K562 (cell line): ENCODE measurements around the gene ZNF835. TPM values are rescaled to one million over a fixed set of nuclear protein-coding genes. Genes with fewer than 3 reads are reported as not detected.

Experiments used
- ATAC-seq: fragments of 200-7000 bp; cut with Tn5 transposase; 3 replicates; pipeline ENCODE4 v1.9.1; 2020; ENCODE audit warnings: moderate library complexity
- BruUV-seq: library from RNA; stranded (reverse); fragments of 400-500 nt; replicated peaks from 2 replicates; lab custom pipeline; 2021; lab: Mats Ljungman, UMichigan
- CTCF ChIA-PET: fragments of 300-600 bp; formaldehyde crosslinking; extraction: SDS; loops from one replicate; lab custom pipeline; 2021; ENCODE audit warnings: low intra/inter-chr PET ratio; lab: Yijun Ruan, JAX
- POLR2A ChIA-PET: fragments of 300-600, 350-650 bp; sonication (Branson Sonifier 250); formaldehyde crosslinking; extraction: SDS; loops from one replicate; lab custom pipeline; 2021; ENCODE audit warnings: antibody characterized with exemption, inconsistent platforms; lab: Yijun Ruan, JAX
- DNase-seq, 4 experiments: peaks; one replicate each; pipeline versions ENCODE4 v3.0.0 to v3.0.0-alpha.2; 2011 to 2018; ENCODE audit warnings: low spot score in 3 of 4, mixed read lengths in 3 of 4; ENCODE audit errors: extremely low read depth in 1 of 4
- FAIRE-seq: peaks from 2 replicates; lab custom pipeline; 2011; peaks lifted over from hg19 to GRCh38; lab: Jason Lieb, UNC
- H2AFZ ChIP-seq: 2 replicates; pipeline ENCODE4 v1.6.0; 2011; ENCODE audit warnings: low read depth, low read length, control low read depth, inconsistent platforms
- H3K27ac ChIP-seq: fragments of 200-600 bp; 3 replicates; pipeline ENCODE4 v1.8.0; 2011; ENCODE audit warnings: low read depth, mild to moderate bottlenecking, control low read depth, inconsistent platforms, low read length, moderate library complexity, mixed read lengths; ENCODE audit errors: extremely low read depth
- H3K27me3 ChIP-seq, 2 experiments: fragments of 300-600 bp in 1 of 2; 2 replicates in 1 of 2; 3 replicates in 1 of 2; pipeline versions ENCODE4 v1.6.0 to v1.8.0; 2011; ENCODE audit warnings: inconsistent platforms in 2 of 2, low read length in 2 of 2, mild to moderate bottlenecking in 1 of 2, mixed read lengths in 1 of 2, moderate library complexity in 1 of 2; ENCODE audit not compliant: control insufficient read depth in 2 of 2, insufficient read depth in 2 of 2
- H3K36me3 ChIP-seq: fragments of 300-600 bp; 3 replicates; pipeline ENCODE4 v1.8.0; 2011; ENCODE audit warnings: mild to moderate bottlenecking, low read length, inconsistent platforms; ENCODE audit not compliant: control insufficient read depth, insufficient read depth
- H3K4me1 ChIP-seq, 2 experiments: fragments of 200-600 bp in 1 of 2; replicated peaks in 1 of 2; 2 replicates in 1 of 2; 3 replicates in 1 of 2; pipeline versions ENCODE4 v1.5.1 to v1.8.0; 2011; ENCODE audit warnings: inconsistent platforms in 2 of 2, low read length in 2 of 2, mild to moderate bottlenecking in 1 of 2, mixed read lengths in 1 of 2, moderate library complexity in 1 of 2; ENCODE audit not compliant: control insufficient read depth in 2 of 2, insufficient read depth in 2 of 2
- H3K4me2 ChIP-seq: 2 replicates; pipeline ENCODE4 v1.6.1; 2011; ENCODE audit warnings: low read length, control low read depth, inconsistent platforms, mixed read lengths; ENCODE audit not compliant: insufficient read depth
- H3K4me3 ChIP-seq: fragments of 200-600 bp; sonication (generic), shearing (Covaris generic); 2 replicates; pipeline ENCODE4 v1.5.1; 2016; ENCODE audit warnings: control low read depth, inconsistent platforms
- H3K79me2 ChIP-seq: fragments of 200-600 bp; 3 replicates; pipeline ENCODE4 v1.8.0; 2011; ENCODE audit warnings: low read length, inconsistent platforms; ENCODE audit not compliant: control insufficient read depth, insufficient read depth
- H3K9ac ChIP-seq, 2 experiments: 2 replicates each; pipeline versions ENCODE4 v1.6.0 to v1.6.1; 2011; ENCODE audit warnings: low read depth in 2 of 2, low read length in 2 of 2, control low read depth in 1 of 2, inconsistent platforms in 1 of 2, mild to moderate bottlenecking in 1 of 2, mixed read lengths in 1 of 2; ENCODE audit not compliant: insufficient read depth in 1 of 2
- H3K9me1 ChIP-seq: one replicate; pipeline ENCODE4 v1.6.0; 2011; ENCODE audit warnings: inconsistent platforms, mild to moderate bottlenecking, low read length, moderate library complexity; ENCODE audit not compliant: control insufficient read depth, insufficient read depth
- H3K9me3 ChIP-seq: replicated peaks from 2 replicates; pipeline ENCODE4 v1.5.1; 2011; ENCODE audit warnings: low read depth, low read length, inconsistent platforms; ENCODE audit not compliant: control insufficient read depth, insufficient read depth
- H4K20me1 ChIP-seq: replicated peaks from 2 replicates; pipeline ENCODE4 v1.6.1; 2011; ENCODE audit warnings: low read length, inconsistent platforms, mixed read lengths; ENCODE audit not compliant: control insufficient read depth, insufficient read depth
- HDAC8 ChIP-seq: fragments of 450-650 bp; IDR thresholded peaks from 2 replicates; pipeline ENCODE4 v1.6.1; 2016; ENCODE audit warnings: mild to moderate bottlenecking, missing genetic modification characterization, moderate library complexity, missing compliant biosample characterization
- SMAD2 ChIP-seq: fragments of 150-350 bp; IDR thresholded peaks from 2 replicates; pipeline ENCODE4 v1.6.1; 2014; ENCODE audit warnings: low read depth, mild to moderate bottlenecking, low read length
- WGBS: fragments of 100-300 bp; shearing (Covaris generic); methylation state at CpG from one replicate; pipeline ENCODE4 v1.1.6; 2016; ENCODE audit warnings: low coverage, mixed read lengths; ENCODE audit not compliant: insufficient coverage; ENCODE audit errors: missing lambda C conversion rate; 5-methylcytosine and 5-hydroxymethylcytosine counted together
- in situ Hi-C: fragments of 300-500 bp; cut with MboI; formaldehyde crosslinking; loops from 4 replicates; pipeline ENCODE4 v1.15.0; 2018; ENCODE audit warnings: inconsistent platforms, mixed read lengths
- intact Hi-C: fragments of 100-400 bp; cut with micrococcal nuclease; formaldehyde crosslinking; loops from 2 replicates; pipeline ENCODE4 v1.14.2; 2022
- polyA plus RNA-seq, 8 experiments: library from polyadenylated mRNA; depleted of rRNA in 4 of 8; stranded (reverse) in 5 of 8; unstranded in 3 of 8; fragments of >200 nt; fragmentation: Nextera tagmentation in 2 of 8; fragmentation: Illumina TruSeq in 1 of 8; extraction: Ambion mirVana in 2 of 8; extraction: Trizol in 1 of 8; gene quantifications; 2 replicates each; pipeline versions ENCODE4 v1.2.1 to v1.2.3, GENCODE V29; 2011 to 2014; ENCODE audit warnings: inconsistent platforms in 1 of 8, missing spikeins in 1 of 8
- total RNA-seq, 7 experiments: library from RNA; depleted of rRNA in 6 of 7; stranded (reverse); fragments of >200 nt in 6 of 7; fragmentation: Illumina TruSeq in 2 of 7; extraction: Trizol in 2 of 7; gene quantifications; 2 replicates each; pipeline versions ENCODE4 v1.2.1 to v1.2.3, GENCODE V29; 2011 to 2021; ENCODE audit warnings: low replicate concordance in 1 of 7
- TF ChIP-seq, protein P1 (sequence below), 2 experiments: fragments of 450-650 bp; formaldehyde crosslinking in 1 of 2; IDR thresholded peaks; 2 replicates each; pipeline versions ENCODE4 v1.4.0 to v1.6.1; 2014 to 2020; ENCODE audit warnings: mild to moderate bottlenecking in 2 of 2, borderline replicate concordance in 1 of 2, low read depth in 1 of 2

The ZNF835 gene
- total and polyA plus RNA-seq, 9 of the 15 experiments (the other 6 are each of a cell fraction or from before 2014, with no cell fraction given) = not detected

DNA sequence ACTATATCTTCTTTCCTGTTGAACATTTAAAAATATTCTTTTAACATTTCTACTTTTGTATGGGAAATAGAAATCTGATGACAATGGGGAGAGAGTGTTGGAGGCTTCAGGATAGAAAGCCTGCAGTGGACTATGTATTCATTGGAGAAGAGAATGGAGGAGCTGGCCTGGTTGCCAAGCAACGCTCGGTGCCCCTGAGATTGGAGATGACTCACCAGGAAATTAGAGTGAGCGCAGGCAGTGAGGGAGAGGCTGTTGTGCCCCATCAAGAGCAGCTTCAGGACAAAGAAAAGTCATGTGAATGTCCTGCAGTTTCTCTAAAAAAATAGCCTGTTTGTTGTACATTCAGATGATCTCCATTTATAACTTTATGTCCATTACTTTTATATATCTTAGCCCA is 48.7 kb upstream of the ZNF835 start (continued):
- no peak for TF ChIP-seq SMAD2

DNA sequence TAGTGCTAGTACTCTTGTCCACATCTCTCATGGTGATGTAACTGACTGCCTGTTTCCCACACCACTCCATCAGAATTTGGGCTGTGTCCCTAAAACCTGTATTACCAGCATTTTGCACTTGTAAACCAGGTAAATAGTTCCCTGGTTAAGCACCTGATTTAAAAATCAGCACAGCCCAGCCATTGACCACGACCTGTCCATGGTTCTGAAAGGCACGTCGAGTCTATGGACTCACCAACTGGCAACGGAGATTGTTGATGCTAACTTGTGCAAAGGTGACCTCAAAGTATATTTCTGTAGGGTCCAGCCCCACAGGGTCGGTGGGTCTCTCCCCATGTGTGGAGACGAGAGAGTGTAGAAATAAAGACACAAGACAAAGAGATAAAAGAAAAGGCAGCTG is 46.7 kb upstream of the ZNF835 start:
- FAIRE-seq = no peak
- no peak overlapping the region for H3K4me2 ChIP-seq
- no peak overlapping the region for H3K4me3 ChIP-seq
- no peak for TF ChIP-seq HDAC8 (tag)
- TF ChIP-seq, protein P1, sequence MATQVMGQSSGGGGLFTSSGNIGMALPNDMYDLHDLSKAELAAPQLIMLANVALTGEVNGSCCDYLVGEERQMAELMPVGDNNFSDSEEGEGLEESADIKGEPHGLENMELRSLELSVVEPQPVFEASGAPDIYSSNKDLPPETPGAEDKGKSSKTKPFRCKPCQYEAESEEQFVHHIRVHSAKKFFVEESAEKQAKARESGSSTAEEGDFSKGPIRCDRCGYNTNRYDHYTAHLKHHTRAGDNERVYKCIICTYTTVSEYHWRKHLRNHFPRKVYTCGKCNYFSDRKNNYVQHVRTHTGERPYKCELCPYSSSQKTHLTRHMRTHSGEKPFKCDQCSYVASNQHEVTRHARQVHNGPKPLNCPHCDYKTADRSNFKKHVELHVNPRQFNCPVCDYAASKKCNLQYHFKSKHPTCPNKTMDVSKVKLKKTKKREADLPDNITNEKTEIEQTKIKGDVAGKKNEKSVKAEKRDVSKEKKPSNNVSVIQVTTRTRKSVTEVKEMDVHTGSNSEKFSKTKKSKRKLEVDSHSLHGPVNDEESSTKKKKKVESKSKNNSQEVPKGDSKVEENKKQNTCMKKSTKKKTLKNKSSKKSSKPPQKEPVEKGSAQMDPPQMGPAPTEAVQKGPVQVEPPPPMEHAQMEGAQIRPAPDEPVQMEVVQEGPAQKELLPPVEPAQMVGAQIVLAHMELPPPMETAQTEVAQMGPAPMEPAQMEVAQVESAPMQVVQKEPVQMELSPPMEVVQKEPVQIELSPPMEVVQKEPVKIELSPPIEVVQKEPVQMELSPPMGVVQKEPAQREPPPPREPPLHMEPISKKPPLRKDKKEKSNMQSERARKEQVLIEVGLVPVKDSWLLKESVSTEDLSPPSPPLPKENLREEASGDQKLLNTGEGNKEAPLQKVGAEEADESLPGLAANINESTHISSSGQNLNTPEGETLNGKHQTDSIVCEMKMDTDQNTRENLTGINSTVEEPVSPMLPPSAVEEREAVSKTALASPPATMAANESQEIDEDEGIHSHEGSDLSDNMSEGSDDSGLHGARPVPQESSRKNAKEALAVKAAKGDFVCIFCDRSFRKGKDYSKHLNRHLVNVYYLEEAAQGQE (IDR thresholded peaks at IDR 0.05; ENCODE audit: borderline replicate concordance) = peak; percentile 33
- TF ChIP-seq, protein P1 (CRISPR knock-in tag; IDR thresholded peaks at IDR 0.05; ENCODE audit: low read depth) = no peak
- TF ChIP-seq, all 486 proteins: peak for 1
- CTCF ChIA-PET = interaction anchor here (0.5 kb wide), 1 partner anchor 418 kb away, joined by 3 read pairs; no protein-coding TSS in a partner anchor
- ATAC-seq = no peak
- 0% methylated on average over 6 of the region's 6 CpGs for WGBS
- H3K27me3 ChIP-seq = no peaks in the 10 kb centered on the region
- no peaks in the 10 kb centered on the region for H3K9me1 ChIP-seq
- no peak overlapping the region for H3K27ac ChIP-seq
- intact Hi-C loops (no loop called here), in situ Hi-C loops (no loop called here)
- no peak overlapping the region for H2AFZ ChIP-seq
- POLR2A ChIA-PET = no interaction called here
- no peaks in the 10 kb centered on the region for H3K4me1 ChIP-seq
- H4K20me1 ChIP-seq = no peaks in the 10 kb centered on the region
- no peak for DNase-seq
- no peak overlapping the region for H3K9ac ChIP-seq
- H3K79me2 ChIP-seq = no peaks in the 10 kb centered on the region
- no TSS peak for BruUV-seq
- no peaks in the 10 kb centered on the region for H3K36me3 ChIP-seq
- no peaks in the 10 kb centered on the region; the same call in 1 of the 2 replicates for H3K9me3 ChIP-seq
